Testis (tissue), 3 donors: ENCODE results near the gene GALNT14. TPM values are rescaled to one million over a fixed set of nuclear protein-coding genes. Genes with fewer than 3 reads are reported as not detected.

Experiments used
- DNase-seq: peaks from one replicate; pipeline ENCODE4 v3.0.0-alpha.2; 2019
- H3K27ac ChIP-seq, 2 donors: fragments of 200-600 bp; sonication (generic); one replicate each; pipeline ENCODE4 v1.5.1; 2019
- H3K27me3 ChIP-seq: fragments of 200-600 bp; sonication (generic); one replicate; pipeline ENCODE4 v1.5.1; 2019
- H3K36me3 ChIP-seq: fragments of 200-600 bp; sonication (generic); one replicate; pipeline ENCODE4 v1.5.1; 2017; ENCODE audit warnings: low read depth; ENCODE audit errors: missing control alignments
- H3K4me1 ChIP-seq: fragments of 200-600 bp; sonication (generic); one replicate; pipeline ENCODE4 v1.5.1; 2019
- H3K4me3 ChIP-seq, 2 donors: fragments of 200-600 bp; sonication (generic); one replicate each; pipeline ENCODE4 v1.5.1; 2017 to 2019
- H3K9me3 ChIP-seq: fragments of 200-600 bp; sonication (generic); one replicate; pipeline ENCODE4 v1.5.1; 2017
- CTCF ChIP-seq, 3 experiments: fragments of 450-650 bp in 2 of 3; fragments of 200-600 bp in 1 of 3; sonication (generic) in 1 of 3; IDR thresholded peaks; one replicate each; pipeline ENCODE4 v1.5.1; 2016 to 2019; ENCODE audit warnings: antibody characterized with exemption in 3 of 3, mild to moderate bottlenecking in 2 of 3, moderate library complexity in 1 of 3
- POLR2A ChIP-seq: fragments of 450-650 bp; IDR thresholded peaks from one replicate; pipeline ENCODE4 v1.6.1; 2017; ENCODE audit warnings: antibody characterized with exemption, mild to moderate bottlenecking, moderate library complexity
- WGBS, 2 donors: methylation state at CpG; one replicate each; pipeline ENCODE4 v1.1.5; 2018; 5-methylcytosine and 5-hydroxymethylcytosine counted together
- intact Hi-C: fragments of 100-400 bp; cut with DNase I; formaldehyde crosslinking; loops from one replicate; pipeline ENCODE4 v1.15.1; 2023; ENCODE audit warnings: low total_unique reads
- polyA plus RNA-seq: library from polyadenylated mRNA; stranded (reverse); fragments of 350-450 nt; fragmentation: Illumina TruSeq; extraction: RNeasy Lipid Tissue Mini Kit (QIAGEN cat#74804); gene quantifications from one replicate; pipeline ENCODE4 v1.2.3, GENCODE V29; 2014; ENCODE audit warnings: low read depth, low replicate concordance; ENCODE audit not compliant: insufficient read depth
- total RNA-seq, 2 donors: library from RNA; depleted of rRNA; stranded (reverse); fragments of >200 nt; gene quantifications; one replicate each; pipeline ENCODE4 v1.2.3, GENCODE V29; 2016

GALNT14 gene
- total and polyA plus RNA-seq, 3 donors from 2014 or later: 6.9 to 31.5 (median 11.6) TPM

DNA sequence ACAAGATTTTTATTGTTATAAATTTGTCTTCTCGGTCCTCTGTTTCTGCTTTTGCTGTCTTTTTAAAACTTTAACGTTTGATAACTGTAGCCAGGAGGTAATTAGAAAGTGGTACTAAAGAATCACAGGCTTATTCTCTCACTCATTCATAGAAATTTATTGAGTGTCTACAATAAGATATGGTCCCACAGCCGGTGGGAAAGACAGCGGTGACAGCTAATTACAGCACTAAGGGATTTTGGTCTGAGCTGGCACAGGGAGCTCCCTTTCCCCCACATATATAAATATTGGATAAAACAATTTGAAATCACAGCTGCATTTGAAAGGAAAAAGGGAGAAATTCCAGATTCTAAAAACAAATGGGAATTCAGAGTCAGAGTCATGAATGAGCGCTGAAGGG lies 237.9 kb downstream of the GALNT14 start:
- intact Hi-C loops: no loop called here
- H3K36me3 ChIP-seq: no peaks in the 10 kb centered on the region
- H3K9me3 ChIP-seq: no peaks in the 10 kb centered on the region
- WGBS, 2 donors: 74 to 75% methylated on average over 5 of the region's 5 CpGs
- no peaks in the 10 kb centered on the region for H3K27me3 ChIP-seq
- TF ChIP-seq CTCF (IDR thresholded peaks at IDR 0.05) (no peak), POLR2A (no peak)
- no peaks in the 10 kb centered on the region for H3K4me1 ChIP-seq
- H3K4me3 ChIP-seq: no peak overlapping the region
- DNase-seq: no peak
- H3K27ac ChIP-seq: no peak overlapping the region

GRCh38 chr2:30899516-30900054 lies 238.7 kb downstream of the GALNT14 start:
- Histone ChIP-seq H3K4me3 (no peak overlapping the region), H3K27ac (no peak overlapping the region), H3K4me1 (no peaks in the 10 kb centered on the region), H3K9me3 (no peaks in the 10 kb centered on the region), H3K36me3 (no peaks in the 10 kb centered on the region), H3K27me3 (no peaks in the 10 kb centered on the region)
- TF ChIP-seq POLR2A (no peak), CTCF (IDR thresholded peaks at IDR 0.05) (no peak)
- DNase-seq: no peak
- intact Hi-C loops: no loop called here
- 83 to 94% methylated on average over 14 of the region's 14 CpGs for WGBS, 2 donors

DNA sequence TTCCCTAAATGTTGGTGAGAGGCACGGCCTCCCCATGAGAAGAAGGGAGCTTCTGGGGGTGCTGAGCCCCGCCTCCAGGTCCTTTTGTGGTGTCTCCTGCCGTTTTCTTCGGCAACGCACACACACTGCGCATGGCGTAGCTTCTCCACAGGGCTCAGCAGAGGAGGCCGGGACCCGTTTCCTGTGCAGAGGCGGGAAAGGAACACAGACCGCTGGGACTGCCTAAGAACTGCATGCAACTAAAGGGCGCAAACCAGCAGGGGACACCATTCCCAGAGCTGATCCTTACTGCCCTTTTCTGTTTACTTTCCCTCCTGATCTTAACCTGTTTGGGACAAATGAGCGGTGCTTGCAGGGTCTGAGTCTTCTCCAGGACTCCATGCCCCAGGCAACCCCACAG lies 240.7 kb downstream of the GALNT14 start:
- intact Hi-C loops: no loop called here
- no peak for DNase-seq
- H3K9me3 ChIP-seq: no peaks in the 10 kb centered on the region
- 73 to 79% methylated on average over 13 of the region's 13 CpGs for WGBS, 2 donors
- no peaks in the 10 kb centered on the region for H3K36me3 ChIP-seq
- TF ChIP-seq CTCF (IDR thresholded peaks at IDR 0.05): no peak
- no peak for TF ChIP-seq POLR2A
- H3K4me3 ChIP-seq: no peak overlapping the region
- no peaks in the 10 kb centered on the region for H3K27me3 ChIP-seq
- H3K4me1 ChIP-seq: no peaks in the 10 kb centered on the region
- H3K27ac ChIP-seq: no peak overlapping the region

GRCh38 chr2:30894498-30895119 lies 243.6 kb downstream of the GALNT14 start:
- WGBS, 2 donors: 47 to 52% methylated on average over 3 to 5 of the region's 5 CpGs

More at GRCh38 chr2:30894498-30895119, 243.6 kb downstream of the GALNT14 start:
- Histone ChIP-seq H3K4me3 (no peak overlapping the region), H3K27ac (no peak overlapping the region), H3K4me1 (no peaks in the 10 kb centered on the region), H3K9me3 (no peaks in the 10 kb centered on the region), H3K36me3 (no peaks in the 10 kb centered on the region), H3K27me3 (no peaks in the 10 kb centered on the region)
- peak; percentile 23 for DNase-seq
- intact Hi-C loops: no loop called here
- no peak for TF ChIP-seq POLR2A
- TF ChIP-seq CTCF (IDR thresholded peaks at IDR 0.05): no peak
